B cell (primary cell): Measurements from ENCODE around the gene USP33.

Experiments
- EZH2 ChIP-seq: IDR thresholded peaks from 2 replicates; pipeline ENCODE4 v1.6.1; 2012; ENCODE audit warnings: borderline replicate concordance, low read depth, mild to moderate bottlenecking, moderate library complexity, low read length; ENCODE audit not compliant: insufficient read depth, poor library complexity, severe bottlenecking
- TF ChIP-seq, protein P1 (sequence below): fragments of 200-600 bp; IDR thresholded peaks from one replicate; pipeline ENCODE4 v1.8.0; 2022; ENCODE audit warnings: antibody characterized with exemption, mild to moderate bottlenecking

DNA sequence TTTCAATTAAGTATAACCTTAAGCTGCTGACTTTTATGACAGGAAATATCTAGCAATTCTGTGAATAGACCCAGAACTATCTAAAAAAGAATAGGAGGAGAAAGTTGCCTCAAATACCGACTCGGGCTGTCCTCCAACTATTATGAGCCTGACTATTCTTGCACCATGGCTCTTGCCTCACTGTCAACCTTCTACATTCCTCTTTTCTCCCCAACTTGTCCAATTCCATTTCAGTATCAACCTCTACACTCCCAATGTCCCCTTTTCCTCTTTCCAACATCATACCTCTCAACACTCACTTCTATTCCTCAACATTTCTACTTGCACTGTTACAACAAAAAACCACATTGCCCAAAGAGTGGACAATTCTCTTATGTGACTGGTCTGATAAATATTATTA, 79.5 kb downstream of the USP33 start:
- TF ChIP-seq, protein P1, sequence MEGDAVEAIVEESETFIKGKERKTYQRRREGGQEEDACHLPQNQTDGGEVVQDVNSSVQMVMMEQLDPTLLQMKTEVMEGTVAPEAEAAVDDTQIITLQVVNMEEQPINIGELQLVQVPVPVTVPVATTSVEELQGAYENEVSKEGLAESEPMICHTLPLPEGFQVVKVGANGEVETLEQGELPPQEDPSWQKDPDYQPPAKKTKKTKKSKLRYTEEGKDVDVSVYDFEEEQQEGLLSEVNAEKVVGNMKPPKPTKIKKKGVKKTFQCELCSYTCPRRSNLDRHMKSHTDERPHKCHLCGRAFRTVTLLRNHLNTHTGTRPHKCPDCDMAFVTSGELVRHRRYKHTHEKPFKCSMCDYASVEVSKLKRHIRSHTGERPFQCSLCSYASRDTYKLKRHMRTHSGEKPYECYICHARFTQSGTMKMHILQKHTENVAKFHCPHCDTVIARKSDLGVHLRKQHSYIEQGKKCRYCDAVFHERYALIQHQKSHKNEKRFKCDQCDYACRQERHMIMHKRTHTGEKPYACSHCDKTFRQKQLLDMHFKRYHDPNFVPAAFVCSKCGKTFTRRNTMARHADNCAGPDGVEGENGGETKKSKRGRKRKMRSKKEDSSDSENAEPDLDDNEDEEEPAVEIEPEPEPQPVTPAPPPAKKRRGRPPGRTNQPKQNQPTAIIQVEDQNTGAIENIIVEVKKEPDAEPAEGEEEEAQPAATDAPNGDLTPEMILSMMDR = no peak
- no peak for TF ChIP-seq EZH2
